ENCODE measurements around the gene GDF15. TPM values are rescaled to one million over a fixed set of nuclear protein-coding genes. Genes with fewer than 3 reads are reported as not detected.
A peak's percentile ranks its signal among the peaks of the same experiment; 100 is the strongest.

Gene GDF15
- total RNA-seq, 4 donors from 2014 or later = 0.57 to 0.89 (median 0.86) TPM; not detected in 1

DNA sequence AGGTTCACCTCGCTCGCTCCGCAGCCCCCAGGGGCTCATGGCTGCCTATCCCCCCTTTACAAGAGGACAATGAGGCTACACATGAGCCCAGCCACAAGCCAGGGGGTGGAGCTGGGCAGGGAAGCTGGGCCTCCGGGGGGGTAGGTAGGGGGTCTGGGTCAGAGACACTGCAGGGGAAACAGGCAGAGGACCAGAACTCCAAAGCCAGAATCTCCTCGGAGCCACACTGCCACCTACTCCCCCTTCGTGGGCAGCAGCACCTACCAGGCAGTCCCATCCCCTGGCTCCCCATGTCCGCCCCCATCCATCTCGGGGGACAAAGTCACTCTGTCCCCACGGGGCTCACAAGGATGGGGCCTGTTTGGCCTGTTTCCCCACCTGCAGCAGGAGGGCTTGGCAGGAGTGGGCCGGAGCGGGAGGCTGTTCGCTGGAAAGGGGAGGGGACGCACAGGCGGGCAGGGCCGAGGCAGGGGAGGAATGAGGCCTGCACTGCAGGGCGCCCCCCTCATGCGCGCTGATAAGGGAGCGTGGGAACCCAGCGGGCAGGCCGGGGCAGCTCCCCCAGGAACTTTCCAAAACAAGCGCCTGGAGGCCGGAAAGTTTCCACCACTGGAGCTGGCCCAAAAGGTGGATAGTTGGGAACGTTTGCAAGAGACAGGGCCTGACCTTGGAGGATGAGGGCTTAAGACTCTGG is 52.5 kb downstream of the GDF15 start:
- peak overlapping the region; percentile 54 for H3K4me3 ChIP-seq

More for the DNA sequence above, 52.5 kb downstream of the GDF15 start:
- Histone ChIP-seq H3K27me3 (no peaks in the 10 kb centered on the region), H3K4me1 (peaks cover 55% of the 10 kb centered on the region), H3K27ac (peak overlapping the region; percentile 10), H3K36me3 (peaks cover 1% of the 10 kb centered on the region), H3K9me3 (no peaks in the 10 kb centered on the region)
- DNase-seq (ENCODE audit: low spot score in 2 of 2) = peak in 1 of 2 donors; percentile 85
- 23% methylated on average over 9 of the region's 24 CpGs for WGBS
- no peak for TF ChIP-seq EP300 (IDR thresholded peaks at IDR 0.05)
- TF ChIP-seq POLR2AphosphoS5 (IDR thresholded peaks at IDR 0.05) = no peak
- no peak for TF ChIP-seq POLR2A (IDR thresholded peaks at IDR 0.05)
- TF ChIP-seq CTCF (IDR thresholded peaks at IDR 0.05) = no peak

Other genes starting within 250 kb of the GDF15 start
- 10 to 100 TPM; 14.1 to 25.9 (median 19.5) TPM for gene PIK3R2, start 233.0 kb upstream of the GDF15 start, total RNA-seq
- gene IFI30, start 212.3 kb upstream of the GDF15 start, total RNA-seq = 10 to 100 TPM; 13.4 to 37.2 (median 35.1) TPM
- gene MPV17L2, start 192.9 kb upstream of the GDF15 start, total RNA-seq = 10 to 100 TPM in 3 of 4 donors, 1 to 10 TPM in 1; 4.8 to 27.2 (median 14.7) TPM
- 1 to 10 TPM; 1.9 to 5.3 (median 1.9) TPM for gene RAB3A, start 182.1 kb upstream of the GDF15 start, total RNA-seq
- 1 to 10 TPM in 1 of 4 donors, under 1 TPM in 1, not detected in 2; 0.47 to 2.0 TPM for gene PDE4C, start 159.7 kb upstream of the GDF15 start, total RNA-seq
- gene IQCN, start 111.7 kb upstream of the GDF15 start, total RNA-seq = 10 to 100 TPM in 3 of 4 donors, 1 to 10 TPM in 1; 8.1 to 27.6 (median 13.6) TPM
- 100 to 1,000 TPM; 330 to 579 (median 396) TPM for gene JUND, start 104.5 kb upstream of the GDF15 start, total RNA-seq
- 100 to 1,000 TPM in 2 of 4 donors, 10 to 100 TPM in 2; 53.1 to 115 (median 103) TPM for gene LSM4, start 63.1 kb upstream of the GDF15 start, total RNA-seq
- 1 to 10 TPM; 4.6 to 8.0 (median 7.6) TPM for gene PGPEP1, start 45.6 kb upstream of the GDF15 start, total RNA-seq
- gene LRRC25, start 11.5 kb downstream of the GDF15 start, total RNA-seq = under 1 TPM in 3 of 4 donors, not detected in 1; 0.59 to 0.79 (median 0.73) TPM
- gene SSBP4, start 33.2 kb downstream of the GDF15 start, total RNA-seq = 10 to 100 TPM; 18.1 to 30.5 (median 27.4) TPM
- 10 to 100 TPM in 3 of 4 donors, 1 to 10 TPM in 1; 7.9 to 27.6 (median 21.0) TPM for gene ISYNA1, start 52.0 kb downstream of the GDF15 start, total RNA-seq
- 10 to 100 TPM; 27.0 to 59.5 (median 36.9) TPM for gene ELL, start 135.9 kb downstream of the GDF15 start, total RNA-seq
- 100 to 1,000 TPM; 194 to 217 (median 203) TPM for gene FKBP8, start 157.4 kb downstream of the GDF15 start, total RNA-seq
- gene KXD1, start 171.7 kb downstream of the GDF15 start, total RNA-seq = 100 to 1,000 TPM in 1 of 4 donors, 10 to 100 TPM in 3; 72.4 to 107 (median 89.4) TPM
- gene UBA52, start 185.7 kb downstream of the GDF15 start, total RNA-seq = 1,000 to 10,000 TPM in 1 of 4 donors, 100 to 1,000 TPM in 3; 405 to 1,087 (median 865) TPM
- gene REX1BD, start 202.6 kb downstream of the GDF15 start, total RNA-seq = 10 to 100 TPM; 77.0 to 86.7 (median 82.6) TPM
- gene CRLF1, start 220.6 kb downstream of the GDF15 start, total RNA-seq = 10 to 100 TPM; 21.2 to 65.5 (median 47.9) TPM
- 1 to 10 TPM in 2 of 4 donors, under 1 TPM in 2; 0.49 to 1.4 (median 0.97) TPM for gene TMEM59L, start 226.7 kb downstream of the GDF15 start, total RNA-seq